Stimulated activated CD8-positive, alpha-beta memory T cell treated with anti-CD3 and anti-CD28 coated beads, Interleukin-7, amount 100 ng/mL, for 4 hours (primary cell): ENCODE measurements around the gene STPG2.

Experiments
- DNase-seq, 2 donors: peaks; one replicate each; pipeline ENCODE4 v3.0.0-alpha.2; 2020; ENCODE audit warnings: low read depth in 2 of 2

The STPG2 gene

DNA sequence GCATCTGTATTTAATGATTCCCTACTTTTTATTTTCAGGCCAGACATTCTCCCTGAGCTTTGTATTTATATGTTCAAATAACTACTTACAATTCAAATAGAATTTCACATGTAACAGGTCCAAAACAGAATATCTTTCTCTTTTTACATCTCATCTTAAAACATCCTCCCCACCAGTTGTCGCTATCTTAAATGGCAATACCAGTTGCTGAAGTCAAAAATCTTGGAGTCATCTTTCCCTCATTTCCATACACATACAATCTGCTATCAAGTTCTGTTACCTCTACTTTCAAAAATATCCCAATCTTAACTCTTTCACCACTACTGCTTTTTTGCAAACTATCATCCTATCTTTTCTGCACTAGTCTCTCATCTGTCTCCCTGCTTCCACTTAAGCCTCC lies 330.5 kb downstream of the STPG2 start:
- DNase-seq = no peak

DNA sequence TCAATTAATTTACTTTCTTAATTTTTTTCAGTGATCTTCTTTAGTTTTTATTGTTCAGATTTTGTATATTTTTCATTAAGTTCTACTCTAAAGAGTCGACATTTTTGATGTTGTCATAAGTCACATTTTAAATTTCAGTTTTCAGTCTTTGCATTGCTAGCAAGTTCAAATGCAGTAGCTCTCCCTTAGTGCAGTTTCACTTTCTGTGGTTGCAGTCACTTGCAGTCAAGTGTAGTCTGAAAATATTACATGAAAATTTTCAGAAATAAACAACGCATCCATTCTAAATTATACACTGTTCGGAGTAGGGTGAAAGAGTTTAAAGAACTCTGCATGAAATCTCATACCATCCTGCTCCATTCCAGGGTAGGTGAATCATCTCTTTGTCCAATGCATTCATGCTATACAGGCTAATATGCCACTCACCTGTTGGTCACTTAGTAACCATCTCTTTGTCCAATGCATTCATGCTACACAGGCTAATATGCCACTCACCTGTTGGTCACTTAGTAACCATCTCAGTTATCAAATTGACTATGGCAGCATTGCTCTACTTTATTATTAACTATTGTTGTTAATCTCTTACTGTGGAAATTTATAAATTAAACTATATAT lies 356.9 kb downstream of the STPG2 start:
- DNase-seq = no peak

DNA sequence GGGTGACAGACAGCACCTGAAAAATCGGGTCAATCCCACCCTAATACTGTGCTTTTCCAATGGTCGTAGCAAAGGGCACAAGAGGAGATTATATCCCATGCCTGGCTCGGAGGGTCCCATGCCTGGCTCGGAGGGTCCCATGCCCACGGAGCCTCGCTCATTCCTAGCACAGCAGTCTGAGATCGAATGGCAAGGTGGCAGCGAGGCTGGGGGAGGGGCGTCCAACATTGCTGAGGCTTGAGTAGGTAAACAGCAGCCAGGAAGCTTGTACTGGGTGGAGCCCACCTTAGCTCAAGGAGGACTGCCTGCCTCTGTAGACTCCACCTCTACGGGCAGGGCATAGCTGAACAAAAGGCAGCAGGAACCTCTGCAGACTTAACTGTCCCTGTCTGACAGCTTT lies 365.1 kb downstream of the STPG2 start:
- no peak for DNase-seq

DNA sequence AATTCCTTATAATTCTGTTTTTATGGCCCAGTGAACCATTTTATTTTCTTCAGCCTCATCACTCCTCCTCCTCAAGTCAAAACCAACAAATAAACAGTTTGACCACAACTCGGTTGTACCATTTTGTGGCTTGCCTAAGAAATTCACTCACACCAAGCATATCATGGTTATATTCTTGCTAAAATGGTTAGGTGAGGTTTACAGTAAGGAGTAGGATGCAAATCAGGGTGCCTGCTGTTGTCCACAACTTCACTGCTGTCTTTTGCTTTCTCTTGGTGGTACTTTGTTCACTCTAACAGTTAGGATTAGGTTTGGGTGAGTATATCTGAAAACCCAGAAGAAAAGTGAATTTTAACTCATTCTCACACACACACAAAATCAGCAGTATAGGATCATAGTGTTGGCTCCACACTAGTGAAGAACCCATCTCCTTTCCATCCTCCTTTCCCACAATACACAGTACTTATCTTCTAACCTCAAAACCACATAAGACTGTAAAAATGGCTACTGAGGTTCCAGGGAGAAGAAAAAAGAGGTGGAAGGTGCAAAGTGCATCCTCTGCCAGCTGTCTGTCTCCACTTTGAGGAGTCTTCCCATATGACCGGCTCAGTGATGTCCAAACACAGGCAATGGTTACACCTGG lies 368.8 kb downstream of the STPG2 start:
- no peak for DNase-seq

DNA sequence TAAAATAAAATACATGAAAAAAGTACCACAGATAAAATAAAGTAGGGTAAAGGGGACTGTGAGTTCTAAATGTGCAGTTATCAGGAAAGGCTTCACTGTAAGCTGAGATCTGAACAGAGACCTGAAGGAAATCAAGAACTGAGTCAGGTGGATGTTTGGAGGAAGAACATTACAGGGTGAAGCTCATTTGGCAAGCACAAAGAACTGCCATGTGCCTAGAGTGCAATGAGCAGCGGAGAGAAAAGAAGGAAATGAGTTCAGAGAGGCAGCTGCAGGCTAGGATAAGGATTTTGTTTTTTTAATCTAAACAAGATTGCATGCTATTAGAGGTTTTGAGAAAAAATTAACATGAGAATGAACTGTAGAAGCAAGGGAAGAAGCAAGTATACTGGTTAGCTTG lies 373.1 kb downstream of the STPG2 start:
- no peak for DNase-seq

DNA sequence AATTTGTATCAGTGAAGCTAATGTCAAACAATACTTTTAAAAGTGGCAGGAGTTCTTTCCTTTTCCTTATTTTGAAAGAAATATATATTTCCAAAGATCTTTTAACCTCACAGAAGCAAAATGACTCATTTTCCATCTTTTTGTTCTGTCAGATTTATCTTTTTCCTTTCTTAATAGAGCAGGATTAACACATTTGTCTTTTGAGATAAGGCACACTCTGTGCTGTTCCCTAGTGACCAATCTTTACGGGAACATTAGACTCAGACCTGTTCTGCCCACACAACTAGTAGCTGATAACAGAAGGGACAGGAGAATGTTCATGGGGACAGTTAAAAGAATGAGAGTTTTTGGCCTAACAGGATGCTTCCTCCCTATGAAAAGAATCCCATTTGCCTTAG lies 381.2 kb downstream of the STPG2 start:
- no peak for DNase-seq

DNA sequence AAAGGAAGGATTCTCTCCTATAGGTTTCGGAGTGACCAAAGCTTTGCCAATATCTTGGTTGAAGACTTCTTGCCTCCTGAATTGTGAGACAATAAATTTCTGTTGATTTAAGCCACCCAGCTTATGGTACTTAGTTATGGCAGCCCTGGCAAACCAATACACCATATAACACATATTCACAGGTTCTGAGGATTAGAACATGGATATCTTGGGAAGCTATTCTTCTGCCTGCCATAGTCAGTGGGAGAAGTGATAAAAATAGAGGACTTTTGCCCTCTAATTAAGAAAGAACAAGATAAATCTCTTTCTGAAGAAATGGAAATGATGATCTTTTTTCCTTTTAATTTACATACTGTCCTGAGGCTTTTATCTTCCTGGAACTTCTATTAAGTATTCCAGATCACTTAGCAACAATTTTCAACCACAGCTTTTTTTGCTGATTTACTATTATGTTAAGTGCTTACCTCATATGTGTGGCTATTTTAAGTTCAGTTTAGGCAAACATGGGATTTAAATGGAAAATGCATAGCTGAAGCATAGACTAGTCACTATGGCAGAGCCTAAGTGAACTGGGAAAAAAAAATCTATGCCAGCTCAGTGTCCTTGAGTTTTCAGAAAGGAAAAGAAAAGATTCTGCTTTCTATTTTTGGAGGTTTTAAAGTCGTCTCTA lies 381.7 kb downstream of the STPG2 start:
- DNase-seq = no peak

DNA sequence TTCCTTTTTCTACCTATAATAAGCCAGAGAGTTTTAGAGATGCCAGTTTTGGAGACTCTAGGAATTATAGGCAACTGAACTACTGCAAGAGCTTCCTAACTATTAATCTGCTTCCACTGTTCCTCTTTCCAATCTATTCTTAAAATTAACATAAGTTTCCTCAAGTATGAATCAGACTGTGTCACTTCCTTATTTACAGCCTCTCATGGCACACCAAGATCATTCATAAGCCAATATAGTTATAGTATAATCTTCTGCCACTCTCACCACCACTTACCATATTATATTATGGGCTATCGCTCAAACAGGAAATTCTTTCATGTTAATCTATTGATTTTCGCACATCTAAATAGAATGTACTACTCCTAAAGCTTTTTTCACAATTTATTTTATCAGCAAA lies 383.5 kb downstream of the STPG2 start:
- DNase-seq = no peak

DNA sequence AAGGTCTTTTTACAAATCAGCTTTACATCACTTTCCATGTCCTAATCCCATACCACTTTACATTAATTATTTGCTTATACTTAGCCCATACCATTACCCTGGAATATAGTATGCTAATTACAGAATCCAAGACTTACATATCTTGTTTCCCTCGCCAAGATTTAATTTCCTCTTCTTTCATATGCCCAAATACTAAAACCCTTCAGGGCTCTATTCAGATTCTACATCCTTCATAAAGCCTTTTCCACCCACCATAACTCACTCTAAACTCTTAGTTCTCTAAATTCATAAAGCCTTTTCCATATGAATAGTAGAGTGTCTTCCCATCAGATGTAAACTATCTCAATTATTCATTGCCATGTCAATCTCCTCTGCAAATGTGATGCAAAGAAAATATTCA lies 390.7 kb downstream of the STPG2 start:
- no peak for DNase-seq

DNA sequence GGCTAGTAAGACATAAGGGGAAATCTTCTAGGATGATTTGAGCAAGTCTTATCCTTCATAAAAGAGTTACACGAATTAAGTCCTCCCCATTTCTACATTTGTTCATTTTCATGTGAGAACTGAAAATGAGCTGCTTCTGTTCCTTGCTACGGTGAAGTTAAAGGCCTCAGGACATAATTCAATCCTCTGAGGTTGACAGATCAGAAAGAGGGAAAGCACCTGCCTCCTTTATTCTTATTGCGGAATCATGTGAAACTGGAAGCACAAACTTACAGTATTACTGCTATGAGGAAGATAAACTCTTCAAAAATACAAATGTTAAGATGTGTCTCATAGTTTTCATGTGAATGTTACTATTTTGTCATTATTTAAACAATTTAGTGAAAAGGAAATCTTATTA lies 395.3 kb downstream of the STPG2 start:
- no peak for DNase-seq

DNA sequence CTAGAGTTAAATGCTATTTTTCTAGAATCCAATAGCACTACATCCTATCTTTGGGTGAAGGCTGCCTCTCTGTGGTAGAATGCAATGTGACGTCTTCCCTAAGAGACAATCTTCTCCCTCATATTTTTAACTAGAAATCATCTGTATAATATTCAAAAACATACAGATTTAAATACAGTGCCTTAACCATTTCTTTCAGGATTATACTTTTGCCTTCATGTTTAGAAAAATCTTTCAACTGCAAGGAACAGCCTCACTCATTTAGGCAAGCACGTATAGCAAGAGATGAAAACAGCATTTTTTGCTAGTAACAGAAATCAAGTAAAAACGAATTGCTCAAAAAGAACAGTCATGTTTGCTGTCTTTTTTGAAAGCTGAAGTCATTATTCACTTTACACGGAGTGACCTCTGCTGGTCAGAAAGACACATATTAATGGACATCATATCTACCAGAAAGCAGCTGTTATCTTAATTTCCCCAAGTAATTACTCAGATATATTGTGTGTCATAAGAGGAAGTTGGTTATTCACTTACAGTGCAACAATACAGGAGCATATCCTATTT lies 422.3 kb downstream of the STPG2 start:
- DNase-seq = no peak

DNA sequence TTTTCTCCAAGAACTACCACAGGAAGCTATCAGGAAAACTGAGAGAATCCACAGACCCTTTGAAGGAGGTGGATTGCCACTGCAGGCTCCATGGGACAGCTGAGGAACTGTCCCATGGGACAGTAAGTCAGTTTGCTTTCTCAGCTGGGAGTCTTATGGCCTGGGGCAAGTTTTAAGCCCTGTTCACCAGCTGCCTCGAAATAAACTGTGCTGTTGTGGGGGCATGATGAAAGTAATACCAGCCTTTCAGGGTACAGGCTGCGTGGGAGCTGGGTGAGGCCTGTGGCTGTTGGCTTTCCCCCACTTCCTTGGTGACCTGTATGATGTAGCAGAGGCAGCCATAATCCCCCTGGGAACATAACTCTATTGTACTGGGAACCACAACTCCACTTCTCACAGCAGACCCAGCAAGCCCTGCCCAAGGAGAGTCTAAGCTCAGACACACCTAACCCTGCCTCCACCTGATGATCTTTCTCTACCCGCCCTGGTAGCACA lies 452.1 kb downstream of the STPG2 start:
- DNase-seq = no peak

DNA sequence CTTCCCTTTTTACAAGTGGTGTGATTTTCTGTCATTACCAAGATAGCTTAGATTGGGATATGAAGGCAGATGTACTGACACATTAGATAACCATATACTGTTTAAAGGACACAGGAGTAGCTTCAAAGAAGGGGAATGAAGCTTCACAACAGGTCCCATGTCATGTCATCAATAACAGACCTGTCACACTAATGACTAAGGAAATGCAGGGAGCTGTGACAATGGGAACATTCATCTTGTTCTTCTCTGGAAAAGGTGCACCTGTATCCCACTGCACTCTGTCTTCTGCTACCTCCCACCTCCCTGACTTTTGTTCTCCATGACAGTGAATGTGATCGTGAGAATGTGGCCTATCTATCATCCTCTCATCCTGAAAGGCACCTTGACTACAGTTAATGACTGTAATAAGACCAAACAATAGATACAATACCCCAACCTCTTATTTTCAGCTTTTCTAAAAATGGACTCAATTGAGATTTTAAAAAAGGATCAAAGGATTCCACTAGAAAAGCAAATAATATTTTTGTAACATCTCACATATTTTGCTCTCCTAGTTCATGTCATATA lies 472.5 kb downstream of the STPG2 start:
- DNase-seq = no peak

DNA sequence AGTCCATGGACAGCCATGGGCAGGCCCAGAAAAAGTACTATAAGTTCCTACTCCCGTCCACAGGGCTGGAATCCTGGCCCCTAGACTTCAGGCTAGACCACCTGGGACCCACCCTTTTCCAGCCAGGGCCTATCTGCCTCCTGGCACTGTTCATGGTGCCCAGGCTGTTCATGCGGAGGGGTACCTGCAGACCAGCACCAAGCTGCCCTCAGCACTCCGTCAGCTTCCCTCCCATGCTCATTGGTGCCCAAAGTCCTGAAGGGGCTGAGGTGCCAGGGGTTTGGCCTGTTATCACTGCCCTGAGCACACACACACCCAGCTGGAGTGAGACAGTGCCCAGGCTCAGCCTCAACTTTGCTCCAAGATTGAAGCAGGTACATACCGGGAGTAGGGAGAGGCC lies 477.7 kb downstream of the STPG2 start:
- no peak for DNase-seq

DNA sequence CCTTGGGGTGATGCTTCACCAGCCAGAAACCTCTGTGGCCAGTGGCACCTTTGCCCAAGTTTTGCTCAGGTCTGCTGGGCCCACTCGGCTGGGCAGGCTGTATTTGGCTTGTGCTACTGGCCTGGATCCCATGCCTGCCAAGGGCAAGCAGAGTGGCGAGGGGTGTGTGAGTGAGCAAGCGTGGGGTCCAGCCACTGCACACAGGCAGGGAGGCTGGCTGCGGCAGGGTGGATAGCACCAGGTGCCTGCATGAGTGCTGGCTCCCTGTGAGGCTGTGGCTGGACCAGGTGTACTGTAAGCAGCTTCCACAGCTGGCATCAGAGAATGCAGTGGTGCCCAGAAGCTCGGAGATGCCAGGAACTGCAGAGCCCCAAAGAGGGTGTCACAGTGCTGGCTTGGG lies 478.5 kb downstream of the STPG2 start:
- no peak for DNase-seq

DNA sequence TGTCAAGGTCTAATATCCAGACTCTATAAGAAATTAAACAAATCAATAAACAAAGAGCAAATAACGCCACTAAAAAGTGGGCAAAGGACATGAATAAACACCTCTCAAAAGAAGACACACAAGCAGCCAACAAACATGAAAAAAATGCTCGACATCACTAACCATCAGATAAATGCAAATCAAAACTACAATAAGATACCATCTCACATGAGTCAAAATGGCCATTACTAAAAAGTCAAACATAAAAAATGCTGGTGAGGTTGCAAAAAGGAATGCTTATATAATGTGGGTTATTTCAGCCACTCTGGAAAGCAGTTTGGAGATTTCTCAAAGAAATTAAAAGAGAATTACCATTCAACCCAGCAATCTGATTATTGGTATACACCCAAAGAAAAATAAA lies 481.1 kb downstream of the STPG2 start:
- no peak for DNase-seq

DNA sequence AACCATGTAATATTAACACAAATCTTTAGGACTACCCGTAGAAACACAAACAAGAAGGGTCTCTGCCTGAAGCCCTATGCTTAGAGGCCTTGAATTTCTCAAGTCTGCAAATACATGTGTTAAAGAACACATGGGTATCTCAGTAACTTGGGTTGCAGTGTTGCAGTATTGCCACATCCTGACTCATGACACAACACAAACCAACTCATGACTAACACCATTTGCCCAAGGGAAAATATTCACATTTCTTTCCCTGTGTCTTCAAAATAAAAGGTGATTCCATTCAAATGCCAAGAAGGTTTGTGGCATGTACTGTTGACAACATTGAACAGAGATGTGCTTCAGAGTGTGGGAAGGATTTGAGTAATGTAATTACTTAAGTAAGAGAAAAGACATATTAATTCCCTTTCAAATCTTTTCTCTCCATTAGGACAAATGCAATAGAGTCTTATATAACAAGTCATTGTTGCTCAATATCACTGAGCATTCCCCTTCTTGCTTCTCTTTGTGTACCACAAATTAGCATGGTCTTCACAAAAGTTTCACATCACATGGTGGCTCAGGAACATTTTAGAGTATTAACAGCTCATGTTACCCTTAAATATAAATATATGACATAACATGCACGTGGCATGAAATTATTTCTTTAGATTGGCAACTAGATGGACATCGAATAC lies 487.1 kb downstream of the STPG2 start:
- DNase-seq = no peak

DNA sequence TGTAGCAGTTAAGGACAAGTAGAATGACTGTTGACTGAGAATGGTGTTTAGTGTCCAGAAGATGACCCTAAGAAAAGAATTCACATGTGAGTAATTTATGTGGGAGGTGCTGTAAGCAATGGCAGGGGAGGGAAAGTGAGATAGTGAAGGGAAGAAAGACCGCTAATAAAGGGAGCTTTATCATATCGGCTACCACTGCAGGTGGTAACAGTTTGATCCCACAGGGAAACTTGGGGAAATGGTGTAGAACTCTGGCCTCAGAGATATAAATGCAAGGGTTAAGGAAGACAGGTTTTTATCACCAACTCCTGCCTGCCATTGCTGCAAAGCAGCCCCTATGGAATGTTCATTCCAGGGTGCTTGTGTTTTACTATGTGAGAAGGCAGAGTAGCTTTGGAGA lies 489.6 kb downstream of the STPG2 start:
- DNase-seq = no peak

DNA sequence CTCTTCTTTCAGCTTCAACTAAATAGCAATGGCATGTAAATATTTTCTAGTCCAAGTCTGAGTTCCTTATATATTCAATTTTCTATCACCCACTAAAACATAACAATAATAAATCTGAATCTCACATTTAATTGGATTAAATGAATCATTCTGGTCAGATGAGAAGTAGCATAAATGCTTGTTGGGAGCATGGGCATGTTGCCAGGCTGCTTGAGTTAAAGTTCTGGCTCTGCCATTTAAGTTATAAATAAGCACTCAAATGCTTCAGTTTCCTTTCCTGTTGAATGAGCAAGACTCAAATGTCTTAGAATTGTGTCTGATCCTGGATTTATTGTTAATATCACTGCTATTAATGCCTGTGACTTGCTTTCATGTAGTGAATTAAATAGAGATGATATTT lies 496.3 kb downstream of the STPG2 start:
- DNase-seq = no peak

DNA sequence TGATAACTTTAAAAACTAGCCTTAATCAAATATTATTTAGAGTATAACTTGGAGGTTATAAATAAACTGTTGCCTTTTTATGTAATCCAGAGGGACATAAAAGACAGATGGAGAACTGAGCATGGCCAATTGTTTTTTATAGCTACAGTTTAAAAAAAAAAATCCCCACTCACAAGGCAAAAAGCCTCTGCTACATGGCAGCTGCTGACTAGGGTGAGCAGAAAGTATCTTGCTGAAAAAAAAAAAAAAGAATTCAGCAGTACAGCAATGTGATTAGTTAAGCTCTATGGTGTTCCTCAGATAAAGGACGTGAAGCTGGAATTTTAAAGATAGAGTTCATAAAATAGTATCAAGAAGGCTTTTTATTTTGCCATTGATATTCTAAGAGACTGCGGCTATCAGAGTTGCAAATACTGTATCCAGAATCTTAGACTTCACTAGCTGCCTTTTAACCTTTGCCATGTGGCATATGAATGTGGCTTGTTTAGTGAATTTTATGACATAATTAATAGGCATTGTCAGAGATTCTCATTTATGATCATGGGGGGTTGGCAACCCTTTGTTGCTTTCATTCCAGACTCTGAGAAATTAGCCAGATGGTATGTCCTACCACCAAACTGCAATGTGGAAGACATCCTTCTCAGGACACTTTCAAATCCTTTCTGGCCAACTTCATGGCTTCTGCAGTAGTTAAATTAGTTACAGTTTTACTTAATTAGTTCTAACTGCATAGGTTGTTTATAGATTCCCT lies 498.0 kb downstream of the STPG2 start:
- DNase-seq = no peak

DNA sequence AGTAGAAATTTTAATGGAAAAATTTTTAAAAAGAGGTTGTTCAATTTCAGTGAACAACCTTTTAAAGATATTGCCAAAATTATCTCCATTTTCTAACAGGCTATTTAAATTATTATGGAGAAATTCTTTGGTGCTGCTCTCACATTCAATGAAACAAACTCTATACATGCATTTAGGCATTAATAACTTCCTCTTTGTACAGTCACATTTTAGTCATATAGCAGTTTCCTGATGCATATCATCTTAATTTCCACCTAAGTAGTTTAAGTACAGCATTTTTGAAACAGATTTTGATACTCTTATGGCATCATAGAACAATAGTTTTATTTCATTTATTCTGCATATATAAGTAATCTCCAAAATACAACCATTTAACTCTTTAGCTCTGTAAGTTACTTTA lies 500.1 kb downstream of the STPG2 start:
- DNase-seq = no peak
